ENCODE data around the gene PNPLA2.

Gene PNPLA2

DNA sequence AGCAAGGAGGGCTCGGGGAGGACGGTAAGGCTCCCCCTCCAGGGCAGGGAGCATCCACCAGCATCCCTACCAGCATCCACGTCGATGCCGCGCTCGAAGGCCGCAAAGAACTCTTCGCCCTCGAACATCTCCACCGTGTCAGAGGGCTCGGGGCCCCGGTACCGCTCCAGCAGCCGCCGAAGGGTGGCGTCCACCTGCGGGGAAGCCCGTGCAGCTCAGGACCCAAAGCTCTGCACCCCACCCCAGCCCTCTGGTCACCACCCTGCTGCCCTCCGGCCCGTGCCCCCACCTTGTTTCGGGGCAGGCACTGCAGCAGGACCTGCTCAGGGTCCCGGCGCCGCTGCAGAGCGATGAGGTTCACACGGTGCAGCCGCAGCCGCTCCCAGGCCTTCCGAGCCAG is 18.2 kb upstream of the PNPLA2 start:
- no peak for DNase-seq (ENCODE audit: low read depth)
- H3K4me3 ChIP-seq (ENCODE audit: control insufficient read depth, low read depth, low read length): no peak overlapping the region
- no peak for TF ChIP-seq CTCF (IDR thresholded peaks at IDR 0.05; ENCODE audit: control insufficient read depth, insufficient read depth, low read depth, low read length, missing control alignments)

DNA sequence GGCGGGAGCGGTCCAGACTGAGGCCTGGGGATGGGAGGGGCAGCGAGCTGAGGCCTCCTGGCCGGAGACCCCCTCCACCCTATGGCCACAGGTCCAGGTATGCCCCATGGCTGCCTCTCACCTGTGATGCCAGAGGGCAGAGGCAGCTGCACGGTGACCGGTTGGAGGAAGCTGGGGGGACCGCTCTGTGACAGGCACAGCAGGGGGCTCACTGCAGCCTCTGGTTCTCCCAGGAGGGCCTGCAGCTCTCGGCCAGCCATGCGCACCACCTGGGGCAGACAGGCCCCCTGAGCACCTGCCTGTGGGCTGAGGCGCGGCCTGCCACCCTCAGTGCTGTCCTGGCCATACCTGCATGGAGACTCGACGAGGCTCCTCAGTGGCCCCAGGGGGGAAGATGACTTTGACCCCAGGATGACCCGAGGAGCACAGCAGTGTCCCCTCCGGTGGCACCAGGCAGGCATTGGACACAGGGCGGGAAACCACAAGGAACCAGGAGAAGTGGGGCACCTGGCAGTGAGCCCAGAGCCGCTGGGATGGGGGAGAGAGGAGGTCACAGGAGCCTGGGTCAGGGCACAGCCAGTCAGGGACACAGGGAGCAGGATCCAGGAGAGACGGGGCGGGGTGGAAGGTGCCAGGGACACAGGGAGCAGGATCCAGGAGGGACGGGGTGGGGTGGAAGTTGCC is 17.5 kb upstream of the PNPLA2 start:
- H3K4me3 ChIP-seq (ENCODE audit: control insufficient read depth, low read depth, low read length): no peak overlapping the region
- DNase-seq (ENCODE audit: low read depth): no peak
- TF ChIP-seq CTCF (IDR thresholded peaks at IDR 0.05; ENCODE audit: control insufficient read depth, insufficient read depth, low read depth, low read length, missing control alignments): no peak

- H3K4me3 ChIP-seq (ENCODE audit: control insufficient read depth, low read depth, low read length): no peak overlapping the region
- TF ChIP-seq CTCF (IDR thresholded peaks at IDR 0.05; ENCODE audit: control insufficient read depth, insufficient read depth, low read depth, low read length, missing control alignments): no peak
- no peak for DNase-seq (ENCODE audit: low read depth)
Measured at GRCh38 chr11:802018-802617, 16.6 kb upstream of the PNPLA2 start.

DNA sequence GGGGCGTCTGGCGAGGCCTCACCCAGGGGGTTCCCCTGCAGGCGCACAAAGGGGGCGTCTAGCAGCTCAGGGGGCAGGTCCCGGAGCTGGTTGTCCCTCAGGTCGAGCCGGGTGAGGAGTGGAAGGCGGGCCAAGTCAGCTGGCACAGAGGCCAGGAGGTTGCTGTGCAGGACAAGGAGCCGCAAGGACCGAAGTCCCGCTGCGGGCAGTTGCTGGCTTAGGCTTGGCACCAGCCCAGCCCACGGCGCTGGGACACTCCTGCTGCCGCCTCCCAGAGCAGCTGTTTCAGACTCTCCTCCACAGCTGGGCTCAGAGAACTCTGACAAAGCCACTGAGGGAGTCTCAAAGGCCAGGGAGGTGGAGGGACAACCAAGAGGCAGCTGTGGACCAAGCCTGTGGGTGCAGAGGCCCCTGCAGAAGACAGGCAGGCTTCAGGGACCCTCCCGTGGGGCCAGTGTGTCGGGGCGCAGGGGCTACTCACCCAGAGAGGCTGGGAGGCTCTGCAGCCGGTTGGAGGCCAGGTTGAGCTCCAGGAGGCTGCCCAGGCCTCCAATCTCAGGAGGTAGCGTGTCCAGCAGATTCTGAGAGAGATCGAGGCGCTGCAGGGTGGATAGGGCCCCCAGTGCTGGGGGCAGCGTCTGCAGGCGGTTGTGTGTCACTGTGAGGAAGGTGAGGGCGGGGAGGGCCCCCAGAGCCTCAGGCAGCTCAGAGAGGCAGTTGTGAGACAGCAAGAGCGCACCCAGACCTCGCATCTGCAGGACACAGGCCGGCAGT is 15.8 kb upstream of the PNPLA2 start:
- DNase-seq (ENCODE audit: low read depth): no peak
- TF ChIP-seq CTCF (IDR thresholded peaks at IDR 0.05; ENCODE audit: control insufficient read depth, insufficient read depth, low read depth, low read length, missing control alignments): no peak
- H3K4me3 ChIP-seq (ENCODE audit: control insufficient read depth, low read depth, low read length): no peak overlapping the region; the same call in 1 of the 2 replicates

- DNase-seq (ENCODE audit: low read depth): no peak
- no peak for TF ChIP-seq CTCF (IDR thresholded peaks at IDR 0.05; ENCODE audit: control insufficient read depth, insufficient read depth, low read depth, low read length, missing control alignments)
- peak overlapping the region; percentile 66; the same call in 1 of the 2 replicates for H3K4me3 ChIP-seq (ENCODE audit: control insufficient read depth, low read depth, low read length)
Measured at GRCh38 chr11:803467-803742, 15.3 kb upstream of the PNPLA2 start.

DNA sequence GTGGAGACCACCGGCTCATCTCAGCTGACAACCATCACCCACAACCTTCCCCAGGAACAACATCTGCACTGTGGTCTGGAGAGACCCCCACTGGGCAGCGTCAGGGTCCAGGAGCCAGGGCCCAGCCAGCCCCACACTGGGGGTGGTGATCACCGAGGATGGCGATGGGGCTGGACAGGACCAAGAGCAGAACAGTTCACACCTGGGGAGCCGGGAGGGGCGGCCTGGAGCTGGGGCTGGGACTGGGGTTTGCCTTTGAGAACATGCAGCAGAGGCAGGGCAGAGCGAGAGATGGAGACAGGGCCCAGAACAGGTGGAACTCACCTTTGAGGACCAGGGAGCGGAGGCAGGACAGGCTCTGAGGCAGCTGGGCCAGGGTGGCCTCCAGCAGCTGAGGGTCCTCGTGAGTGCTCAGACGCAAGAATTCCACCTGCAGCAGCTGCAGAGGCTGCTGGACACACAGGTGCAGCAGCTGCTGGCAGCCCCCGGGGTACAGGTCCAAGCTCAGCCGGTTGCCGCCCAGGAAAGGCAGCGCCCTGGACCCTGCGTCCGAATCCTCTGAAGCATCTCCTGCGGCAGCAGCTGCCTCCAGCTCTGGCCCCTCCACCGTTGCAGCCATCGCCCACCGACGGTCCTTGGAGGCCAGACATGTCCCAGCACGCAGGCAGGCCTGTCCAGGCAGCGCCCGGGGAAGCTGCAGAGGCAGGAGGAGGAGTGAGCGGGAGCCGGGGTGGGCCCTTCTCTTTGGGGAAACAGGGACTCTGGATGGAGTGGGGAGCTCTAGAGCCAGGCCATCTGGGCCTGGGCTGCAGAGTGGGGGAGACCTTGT is 14.7 kb upstream of the PNPLA2 start:
- H3K4me3 ChIP-seq (ENCODE audit: control insufficient read depth, low read depth, low read length): peak overlapping the region; percentile 66
- no peak for TF ChIP-seq CTCF (IDR thresholded peaks at IDR 0.05; ENCODE audit: control insufficient read depth, insufficient read depth, low read depth, low read length, missing control alignments)
- no peak for DNase-seq (ENCODE audit: low read depth)

Measured in AG09309 (cell line).